HepG2 (cell line): ENCODE results near the gene FAM234B. TPM values are rescaled to one million over a fixed set of nuclear protein-coding genes. Genes with fewer than 3 reads are reported as not detected.
A peak's percentile ranks its signal among the peaks of the same experiment; 100 is the strongest.

Source experiments
- ATF4 ChIP-seq, 2 experiments: fragments of 450-650 bp in 1 of 2; sonication (generic) in 1 of 2; formaldehyde crosslinking; IDR thresholded peaks; 2 replicates each; pipeline versions ENCODE4 v1.5.0 to v1.8.0; 2020 to 2022; ENCODE audit warnings: mild to moderate bottlenecking in 1 of 2, missing genetic modification reagents in 1 of 2
- ERF ChIP-seq: IDR thresholded peaks from 2 replicates; pipeline ENCODE4 v1.6.1; 2018; ENCODE audit warnings: missing biosample characterization, missing genetic modification reagents
- FOXC1 ChIP-seq: sonication (generic); formaldehyde crosslinking; IDR thresholded peaks from 2 replicates; pipeline ENCODE4 v1.8.0; 2022; ENCODE audit warnings: mild to moderate bottlenecking, missing genetic modification reagents, borderline replicate concordance
- HMGXB4 ChIP-seq, 2 experiments: sonication (generic) in 1 of 2; formaldehyde crosslinking in 1 of 2; IDR thresholded peaks; 2 replicates each; pipeline versions ENCODE4 v1.4.0 to v1.6.1; 2018 to 2020; ENCODE audit warnings: missing genetic modification reagents in 2 of 2, borderline replicate concordance in 1 of 2, low read depth in 1 of 2, mild to moderate bottlenecking in 1 of 2, missing biosample characterization in 1 of 2
- IKZF5 ChIP-seq: IDR thresholded peaks from 2 replicates; pipeline ENCODE4 v1.6.1; 2018; ENCODE audit warnings: missing genetic modification reagents, mild to moderate bottlenecking, missing compliant biosample characterization
- LBX2 ChIP-seq: sonication (generic); formaldehyde crosslinking; IDR thresholded peaks from 2 replicates; pipeline ENCODE4 v1.5.0; 2020; ENCODE audit warnings: missing genetic modification reagents, mild to moderate bottlenecking, borderline replicate concordance
- MAZ ChIP-seq, 2 experiments: sonication (generic) in 1 of 2; formaldehyde crosslinking in 1 of 2; IDR thresholded peaks; 2 replicates each; pipeline versions ENCODE4 v1.5.0 to v1.6.1; 2012 to 2020; ENCODE audit warnings: low read depth in 2 of 2, mild to moderate bottlenecking in 2 of 2, borderline replicate concordance in 1 of 2, improper control_type of control experiment in 1 of 2, low read length in 1 of 2, missing genetic modification reagents in 1 of 2, moderate library complexity in 1 of 2
- MXD3 ChIP-seq: IDR thresholded peaks from 2 replicates; pipeline ENCODE4 v1.6.1; 2016; ENCODE audit warnings: mild to moderate bottlenecking, missing biosample characterization, missing genetic modification reagents
- NCOA1 ChIP-seq: sonication (generic); formaldehyde crosslinking; IDR thresholded peaks from 2 replicates; pipeline ENCODE4 v1.9.0; 2021; ENCODE audit warnings: missing genetic modification reagents
- POGZ ChIP-seq: sonication (generic); formaldehyde crosslinking; IDR thresholded peaks from 2 replicates; pipeline ENCODE4 v1.4.0; 2020; ENCODE audit warnings: mild to moderate bottlenecking, missing genetic modification reagents
- TCF7 ChIP-seq: sonication (generic); IDR thresholded peaks from 2 replicates; pipeline ENCODE4 v1.6.1; 2016; ENCODE audit warnings: antibody characterized with exemption, low read depth
- ZFP91 ChIP-seq: sonication (generic); formaldehyde crosslinking; IDR thresholded peaks from 2 replicates; pipeline ENCODE4 v1.9.0; 2022; ENCODE audit warnings: missing genetic modification reagents, mild to moderate bottlenecking, borderline replicate concordance
- ZNF160 ChIP-seq: sonication (generic); formaldehyde crosslinking; IDR thresholded peaks from 2 replicates; pipeline ENCODE4 v1.8.0; 2022; ENCODE audit warnings: mild to moderate bottlenecking, inconsistent platforms, missing genetic modification reagents
- ZNF264 ChIP-seq: sonication (generic); formaldehyde crosslinking; IDR thresholded peaks from 2 replicates; pipeline ENCODE4 v1.4.0; 2020; ENCODE audit warnings: missing genetic modification reagents
- ZNF317 ChIP-seq: sonication (generic); formaldehyde crosslinking; IDR thresholded peaks from 2 replicates; pipeline ENCODE4 v1.5.0; 2020; ENCODE audit warnings: mild to moderate bottlenecking, missing genetic modification reagents
- ZNF510 ChIP-seq: sonication (generic); formaldehyde crosslinking; IDR thresholded peaks from 2 replicates; pipeline ENCODE4 v1.4.0; 2020; ENCODE audit warnings: low read depth, mild to moderate bottlenecking, missing genetic modification reagents
- ZNF746 ChIP-seq: sonication (generic); formaldehyde crosslinking; IDR thresholded peaks from 2 replicates; pipeline ENCODE4 v1.8.0; 2022; ENCODE audit warnings: mild to moderate bottlenecking, missing genetic modification reagents
- ZSCAN5A ChIP-seq: sonication (generic); formaldehyde crosslinking; IDR thresholded peaks from 2 replicates; pipeline ENCODE4 v1.8.0; 2022; ENCODE audit warnings: mild to moderate bottlenecking, missing genetic modification reagents, borderline replicate concordance
- polyA plus RNA-seq, 8 experiments: library from polyadenylated mRNA; depleted of rRNA in 3 of 8; stranded (reverse) in 7 of 8; unstranded in 1 of 8; fragments of >200 nt; fragmentation: Illumina TruSeq in 4 of 8; extraction: Trizol in 4 of 8; gene quantifications; 2 replicates each; pipeline versions ENCODE4 v1.2.1 to v1.2.3, GENCODE V29; 2011 to 2016; ENCODE audit warnings: low read depth in 4 of 8, missing spikeins in 1 of 8, mixed read lengths in 1 of 8; ENCODE audit not compliant: insufficient read depth in 1 of 8
- total RNA-seq, 5 experiments: library from RNA; depleted of rRNA; stranded (reverse); fragments of >200 nt; fragmentation: Illumina TruSeq; extraction: Trizol; gene quantifications; 2 replicates each; pipeline ENCODE4 v1.2.3, GENCODE V29; 2016; ENCODE audit warnings: low read depth in 1 of 5

The FAM234B gene
- total and polyA plus RNA-seq, 2 of the 13 experiments (the other 11 are each of a cell fraction or from before 2014, with no cell fraction given) = 7.8 to 13.8 TPM

GRCh38 chr12:13044002-13044905 lies at the start of gene FAM234B (continued):
- TF ChIP-seq ZSCAN5A (CRISPR knock-in tag) = no peak
- no peak for TF ChIP-seq MAZ (IDR thresholded peaks at IDR 0.05; ENCODE audit: borderline replicate concordance, low read depth, low read length)
- TF ChIP-seq MAZ (CRISPR knock-in tag; IDR thresholded peaks at IDR 0.05; ENCODE audit: low read depth) = peak; percentile 74; the same call in 1 of the 2 replicates
- 0 out of 2 replicates have a peak, but pooled peaks have one; percentile 40 for TF ChIP-seq NCOA1 (CRISPR knock-in tag)
- TF ChIP-seq MXD3 (CRISPR knock-in tag) = peak; percentile 51; the same call in 1 of the 2 replicates
- TF ChIP-seq ZNF264 (CRISPR knock-in tag) = no peak
- TF ChIP-seq ERF (CRISPR knock-in tag) = 0 out of 2 replicates have a peak, but pooled peaks have one; percentile 32
- peak; percentile 69; the same call in 1 of the 2 replicates for TF ChIP-seq POGZ (CRISPR knock-in tag)
- TF ChIP-seq TCF7 = no peak
- peak; percentile 62; the same call in 1 of the 2 replicates for TF ChIP-seq ZNF317 (CRISPR knock-in tag)
- TF ChIP-seq ZFP91 (CRISPR knock-in tag) = peak; percentile 50; the same call in 1 of the 2 replicates
- peak; percentile 52; the same call in 1 of the 2 replicates for TF ChIP-seq IKZF5 (CRISPR knock-in tag)
- TF ChIP-seq ZNF746 (CRISPR knock-in tag) = peak; percentile 35; the same call in 1 of the 2 replicates
- peak; percentile 65; the same call in 1 of the 2 replicates for TF ChIP-seq FOXC1 (CRISPR knock-in tag)
- TF ChIP-seq HMGXB4 (CRISPR knock-in tag; IDR thresholded peaks at IDR 0.05; ENCODE audit: borderline replicate concordance in 1 of 2, low read depth in 1 of 2) = peak; percentile 73 to 88
- TF ChIP-seq LBX2 (CRISPR knock-in tag) = no peak
- TF ChIP-seq ATF4 (CRISPR knock-in tag; IDR thresholded peaks at IDR 0.05) = no peak
- TF ChIP-seq ZNF160 (CRISPR knock-in tag) = peak; percentile 81; the same call in 1 of the 2 replicates
- no peak for TF ChIP-seq ZNF510 (CRISPR knock-in tag)
